ENCODE results near the gene COX6B1.
A peak's percentile ranks its signal among the peaks of the same experiment; 100 is the strongest.
"Not testable (repeated sequence)": the region's sequence is repeated elsewhere in the genome, so short reads cannot be mapped to it uniquely, and the experiment has no call there.

COX6B1 gene

DNA sequence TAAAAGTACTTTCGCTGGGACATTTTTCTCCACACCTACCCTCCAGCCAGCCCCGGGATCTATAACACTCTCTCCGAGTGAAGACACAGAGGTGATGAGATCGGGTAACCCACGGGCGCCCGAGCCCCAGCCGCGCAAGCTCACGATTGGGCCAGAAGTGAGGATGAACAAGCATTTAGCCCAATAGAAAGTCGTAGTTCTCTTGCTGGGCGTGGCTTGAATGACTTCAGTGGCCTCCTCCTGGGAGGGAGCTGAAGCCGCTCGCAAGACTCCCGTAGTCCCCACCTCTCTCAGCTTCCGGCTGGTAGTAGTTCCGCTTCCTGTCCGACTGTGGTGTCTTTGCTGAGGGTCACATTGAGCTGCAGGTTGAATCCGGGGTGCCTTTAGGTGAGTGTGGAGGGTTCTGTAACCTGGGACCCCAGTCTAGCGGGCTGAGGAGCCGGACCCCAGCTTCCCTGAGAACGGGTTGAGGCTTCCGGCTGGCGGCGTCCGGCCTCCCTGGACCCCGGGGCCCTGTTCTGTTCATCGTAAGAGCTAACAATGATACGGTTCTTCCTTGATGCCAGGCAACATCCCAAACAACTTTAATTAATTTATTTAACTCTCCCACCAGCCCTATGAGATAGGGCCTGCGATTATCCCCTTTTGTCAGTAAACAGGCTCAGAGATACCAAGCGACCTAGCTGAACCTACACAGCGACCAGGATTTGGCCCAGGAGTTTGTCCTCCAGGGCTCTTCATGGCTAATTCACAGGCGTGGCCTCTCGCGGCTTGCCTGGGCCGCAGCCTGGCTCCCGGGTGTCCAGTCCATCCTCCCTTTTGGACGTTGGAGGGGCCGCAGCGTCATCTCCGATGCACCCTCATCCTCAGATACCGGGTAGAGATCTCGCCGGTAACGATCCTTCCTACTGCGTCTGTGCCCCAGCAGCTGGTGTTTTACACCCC lies at the start of gene COX6B1:
Gene COX6B1, plus strand, starts transcription at position 307 of the 945 bp plus-strand sequence. CDS start 2,921 bp downstream, outside the sequence.
- Mint-ChIP-seq H3K4me1 (ENCODE audit: low read depth) (peaks cover 42% of the 10 kb centered on the region), H3K4me3 (peak within 1 kb of the TSS; percentile 99), H3K27ac (peak within 1 kb of the TSS; percentile 94), H3K36me3 (ENCODE audit: low read depth) (peaks cover 21% of the 10 kb centered on the region), H3K27me3 (no peaks in the 10 kb centered on the region), H3K9me3 (no peaks in the 10 kb centered on the region)

- Mint-ChIP-seq H3K4me3 (no peak overlapping the region), H3K27ac (no peak overlapping the region), H3K36me3 (ENCODE audit: low read depth) (no peaks in the 10 kb centered on the region), H3K9me3 (no peaks in the 10 kb centered on the region), H3K27me3 (peaks cover 3% of the 10 kb centered on the region), H3K4me1 (ENCODE audit: low read depth) (no peaks in the 10 kb centered on the region)
Measured at GRCh38 chr19:35601971-35602370, 46.2 kb upstream of the COX6B1 start.

DNA sequence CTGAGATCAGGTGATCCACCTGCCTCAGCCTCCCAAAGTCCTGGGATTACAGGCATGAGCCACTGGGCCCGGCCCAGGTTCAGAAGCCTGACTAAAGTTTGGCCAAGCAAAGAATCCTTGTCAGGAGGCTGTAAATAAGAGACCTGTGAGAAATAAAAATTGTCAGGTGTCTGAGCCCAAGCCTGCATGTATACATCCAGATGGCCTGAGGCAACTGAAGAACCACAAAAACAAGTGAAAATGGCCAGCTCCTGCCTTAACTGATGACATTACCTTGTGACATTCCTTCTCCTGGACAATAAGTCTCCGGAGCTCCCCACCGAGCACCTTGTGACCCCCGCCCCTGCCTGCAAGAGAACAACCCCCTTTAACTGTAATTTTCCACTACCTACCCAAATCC lies 43.7 kb upstream of the COX6B1 start:
- not testable (repeated sequence) for H3K4me3 Mint-ChIP-seq; H3K36me3 Mint-ChIP-seq (ENCODE audit: low read depth); H3K4me1 Mint-ChIP-seq (ENCODE audit: low read depth); H3K27ac Mint-ChIP-seq; H3K27me3 Mint-ChIP-seq; H3K9me3 Mint-ChIP-seq

DNA sequence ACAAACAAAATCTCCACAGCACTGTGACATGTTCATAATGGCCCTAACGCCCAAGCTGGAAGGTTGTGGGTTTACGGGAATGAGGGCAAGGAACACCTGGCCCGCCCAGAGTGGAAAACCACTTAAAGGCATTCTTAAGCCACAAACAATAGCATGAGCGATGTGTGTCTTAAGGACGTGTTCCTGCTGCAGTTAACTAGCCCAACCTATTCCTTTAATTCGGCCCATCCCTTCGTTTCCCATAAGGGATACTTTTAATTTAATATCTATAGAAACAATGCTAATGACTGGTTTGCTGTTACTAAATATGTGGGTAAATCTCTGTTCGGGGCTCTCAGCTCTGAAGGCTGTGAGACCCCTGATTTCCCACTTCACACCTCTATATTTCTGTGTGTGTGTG lies 41.0 kb upstream of the COX6B1 start:
- not testable (repeated sequence) for H3K27ac Mint-ChIP-seq; H3K9me3 Mint-ChIP-seq; H3K36me3 Mint-ChIP-seq (ENCODE audit: low read depth); H3K27me3 Mint-ChIP-seq; H3K4me3 Mint-ChIP-seq
- H3K4me1 Mint-ChIP-seq (ENCODE audit: low read depth) = peaks cover 17% of the 10 kb centered on the region

- Mint-ChIP-seq H3K36me3 (ENCODE audit: low read depth) (peaks cover 8% of the 10 kb centered on the region), H3K27ac (no peak overlapping the region), H3K27me3 (no peaks in the 10 kb centered on the region), H3K4me1 (ENCODE audit: low read depth) (peaks cover 18% of the 10 kb centered on the region), H3K4me3 (no peak overlapping the region), H3K9me3 (peaks cover 9% of the 10 kb centered on the region)
Measured at GRCh38 chr19:35607661-35608060, 40.5 kb upstream of the COX6B1 start.

DNA sequence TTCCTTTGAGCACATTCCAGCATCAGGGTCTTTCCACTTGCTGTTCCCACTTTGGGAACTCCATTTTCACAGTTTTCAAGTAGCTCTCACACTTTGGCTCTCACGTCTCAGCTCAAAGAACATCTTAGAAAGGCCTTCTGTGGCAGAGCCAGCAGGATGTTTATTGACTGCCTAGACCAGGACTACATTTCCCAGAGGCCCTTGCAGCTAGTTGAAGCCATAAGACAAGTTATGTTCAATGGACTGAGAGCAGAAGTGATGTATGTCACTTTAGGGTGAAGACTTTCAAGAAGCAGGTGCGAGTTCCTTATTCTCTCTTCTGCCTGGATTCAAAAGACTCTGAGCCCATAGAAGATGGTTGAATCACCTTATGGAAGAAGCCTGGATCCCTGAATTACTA lies 39.9 kb upstream of the COX6B1 start:
- no peak overlapping the region for H3K27ac Mint-ChIP-seq
- no peak overlapping the region for H3K4me3 Mint-ChIP-seq
- H3K4me1 Mint-ChIP-seq (ENCODE audit: low read depth) = peaks cover 20% of the 10 kb centered on the region
- H3K36me3 Mint-ChIP-seq (ENCODE audit: low read depth) = peaks cover 8% of the 10 kb centered on the region
- H3K27me3 Mint-ChIP-seq = no peaks in the 10 kb centered on the region
- peaks cover 9% of the 10 kb centered on the region for H3K9me3 Mint-ChIP-seq

- H3K27ac Mint-ChIP-seq = peak overlapping the region; percentile 40
- peaks cover 9% of the 10 kb centered on the region for H3K9me3 Mint-ChIP-seq
- H3K4me3 Mint-ChIP-seq = no peak overlapping the region
- H3K4me1 Mint-ChIP-seq (ENCODE audit: low read depth) = peaks cover 26% of the 10 kb centered on the region
- no peaks in the 10 kb centered on the region for H3K27me3 Mint-ChIP-seq
- H3K36me3 Mint-ChIP-seq (ENCODE audit: low read depth) = peaks cover 8% of the 10 kb centered on the region
Measured at GRCh38 chr19:35609851-35610353, 38.2 kb upstream of the COX6B1 start.

DNA sequence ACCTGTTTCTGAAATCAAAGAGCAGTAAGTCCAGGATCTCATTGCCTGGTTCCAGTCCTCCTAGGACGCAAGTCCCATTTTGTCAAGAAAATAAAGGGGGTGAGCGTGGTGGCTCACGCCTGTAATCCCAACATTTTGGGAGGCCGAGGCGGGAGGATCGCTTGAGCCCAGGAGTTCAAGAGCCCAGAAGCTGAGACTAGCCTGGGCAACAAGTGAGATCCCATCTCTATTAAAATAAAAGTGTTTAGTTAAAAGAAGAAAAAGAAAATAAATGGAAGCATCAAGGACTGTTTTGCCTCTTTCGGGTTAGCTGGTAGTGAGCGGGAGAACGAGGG lies 35.9 kb upstream of the COX6B1 start:
- Mint-ChIP-seq H3K4me3 (peak overlapping the region; percentile 86), H3K27ac (peak overlapping the region; percentile 85), H3K36me3 (ENCODE audit: low read depth) (peaks cover 13% of the 10 kb centered on the region), H3K9me3 (peaks cover 9% of the 10 kb centered on the region), H3K27me3 (no peaks in the 10 kb centered on the region), H3K4me1 (ENCODE audit: low read depth) (peaks cover 26% of the 10 kb centered on the region)

DNA sequence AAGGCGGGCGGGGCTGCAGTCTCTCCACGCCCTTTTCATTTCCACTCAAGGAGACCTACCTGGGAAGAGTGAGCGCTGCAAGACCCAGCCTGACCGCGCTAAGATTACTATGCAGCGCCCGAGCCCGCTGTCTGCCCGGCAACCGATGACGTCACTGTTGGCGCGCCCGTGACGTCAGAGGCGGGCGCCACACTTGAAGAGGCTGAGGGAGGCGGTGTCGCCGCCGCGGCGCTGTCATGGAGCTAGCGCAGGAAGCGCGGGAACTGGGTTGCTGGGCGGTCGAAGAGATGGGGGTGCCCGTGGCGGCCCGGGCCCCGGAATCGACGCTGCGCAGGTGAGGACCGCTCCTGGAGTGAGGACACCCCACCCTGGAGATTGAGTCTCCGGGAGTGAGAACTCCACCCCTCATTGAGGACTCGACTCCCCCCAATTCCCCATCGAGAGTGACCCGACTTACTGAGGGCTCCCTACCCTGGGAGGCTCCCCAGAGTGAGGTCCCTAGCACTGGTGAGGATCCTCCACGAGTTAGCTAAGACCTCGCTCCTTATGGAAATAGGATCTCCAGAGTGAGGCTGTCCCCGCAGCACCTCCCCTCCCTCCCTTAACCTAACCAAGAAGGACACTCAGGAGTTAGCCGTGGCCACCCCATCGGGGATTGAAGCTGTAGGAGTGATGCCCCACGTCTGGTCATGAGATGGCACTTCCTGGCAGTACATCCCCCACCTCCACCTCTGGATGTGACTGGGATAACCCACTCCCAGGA lies 35.4 kb upstream of the COX6B1 start, which contains the start of gene HAUS5:
Gene HAUS5, plus strand, starts transcription at position 177 of the 763 bp plus-strand sequence. Its CDS starts 60 bp downstream, at position 237.
- Mint-ChIP-seq H3K27me3 (no peaks in the 10 kb centered on the region), H3K36me3 (ENCODE audit: low read depth) (peaks cover 10% of the 10 kb centered on the region), H3K9me3 (peaks cover 6% of the 10 kb centered on the region), H3K27ac (peak within 1 kb of the TSS; percentile 85), H3K4me1 (ENCODE audit: low read depth) (peaks cover 26% of the 10 kb centered on the region), H3K4me3 (peak within 1 kb of the TSS; percentile 86)

GRCh38 chr19:35613574-35613973 lies 34.5 kb upstream of the COX6B1 start:
- Mint-ChIP-seq H3K4me3 (peak overlapping the region; percentile 86), H3K36me3 (ENCODE audit: low read depth) (peaks cover 5% of the 10 kb centered on the region), H3K27ac (peak overlapping the region; percentile 85), H3K27me3 (no peaks in the 10 kb centered on the region), H3K9me3 (peaks cover under 1% of the 10 kb centered on the region), H3K4me1 (ENCODE audit: low read depth) (peaks cover 26% of the 10 kb centered on the region)

GRCh38 chr19:35615036-35615435 lies 33.1 kb upstream of the COX6B1 start:
- H3K4me3 Mint-ChIP-seq = no peak overlapping the region
- peaks cover 17% of the 10 kb centered on the region for H3K4me1 Mint-ChIP-seq (ENCODE audit: low read depth)
- H3K27ac Mint-ChIP-seq = no peak overlapping the region
- H3K27me3 Mint-ChIP-seq = no peaks in the 10 kb centered on the region
- H3K36me3 Mint-ChIP-seq (ENCODE audit: low read depth) = peaks cover 5% of the 10 kb centered on the region
- no peaks in the 10 kb centered on the region for H3K9me3 Mint-ChIP-seq

DNA sequence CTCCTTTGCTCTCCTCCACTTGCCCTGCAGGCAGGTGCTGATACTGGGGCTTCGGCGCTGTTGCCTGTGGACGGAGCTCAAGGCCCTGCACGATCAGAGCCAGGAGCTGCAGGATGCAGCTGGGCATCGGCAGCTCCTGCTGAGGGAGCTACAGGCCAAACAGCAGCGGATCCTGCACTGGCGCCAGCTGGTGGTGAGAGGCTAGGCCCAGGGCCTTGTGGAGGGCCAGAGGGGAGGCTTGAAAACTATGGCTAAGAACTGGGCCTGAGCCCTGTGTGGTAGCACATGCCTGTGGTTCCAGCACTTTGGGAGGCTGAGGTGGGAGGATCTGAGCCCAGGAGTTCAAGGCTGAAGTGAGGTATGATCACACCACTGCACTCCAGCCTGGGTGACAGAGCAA lies 29.3 kb upstream of the COX6B1 start:
- Mint-ChIP-seq H3K27ac (no peak overlapping the region), H3K36me3 (ENCODE audit: low read depth) (peaks cover 18% of the 10 kb centered on the region), H3K27me3 (no peaks in the 10 kb centered on the region), H3K9me3 (no peaks in the 10 kb centered on the region), H3K4me1 (ENCODE audit: low read depth) (peaks cover under 1% of the 10 kb centered on the region), H3K4me3 (no peak overlapping the region)

- H3K27ac Mint-ChIP-seq = no peak overlapping the region
- no peaks in the 10 kb centered on the region for H3K9me3 Mint-ChIP-seq
- H3K27me3 Mint-ChIP-seq = no peaks in the 10 kb centered on the region
- peaks cover 18% of the 10 kb centered on the region for H3K36me3 Mint-ChIP-seq (ENCODE audit: low read depth)
- H3K4me3 Mint-ChIP-seq = no peak overlapping the region
- H3K4me1 Mint-ChIP-seq (ENCODE audit: low read depth) = no peaks in the 10 kb centered on the region
Measured at GRCh38 chr19:35619290-35619923, 28.7 kb upstream of the COX6B1 start.

- Mint-ChIP-seq H3K27me3 (no peaks in the 10 kb centered on the region), H3K9me3 (no peaks in the 10 kb centered on the region), H3K4me1 (ENCODE audit: low read depth) (no peaks in the 10 kb centered on the region), H3K27ac (no peak overlapping the region), H3K4me3 (no peak overlapping the region), H3K36me3 (ENCODE audit: low read depth) (peaks cover 18% of the 10 kb centered on the region)
Measured at GRCh38 chr19:35620001-35620400, 28.1 kb upstream of the COX6B1 start.

DNA sequence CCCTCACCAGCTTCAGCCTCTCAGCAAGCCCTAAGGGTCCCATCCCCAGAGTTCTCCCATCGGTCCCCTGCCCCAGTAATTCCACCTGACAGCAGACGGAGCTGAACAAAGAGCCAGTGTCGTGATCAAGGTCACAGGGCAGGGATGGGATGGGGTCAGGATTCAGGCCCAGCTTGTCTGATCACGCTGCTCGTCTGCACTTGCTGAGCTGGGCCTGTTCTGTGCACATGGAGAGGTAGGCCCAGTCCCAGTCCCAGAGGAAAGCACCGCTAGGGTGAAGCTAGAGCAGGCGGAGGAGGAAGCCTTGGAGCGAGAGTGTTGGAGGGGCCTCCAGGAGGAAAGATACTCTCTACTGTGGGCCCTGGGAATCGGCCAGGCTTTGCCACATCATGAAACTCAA lies 26.4 kb upstream of the COX6B1 start:
- Mint-ChIP-seq H3K36me3 (ENCODE audit: low read depth) (peaks cover 13% of the 10 kb centered on the region), H3K4me3 (no peak overlapping the region), H3K27me3 (no peaks in the 10 kb centered on the region), H3K4me1 (ENCODE audit: low read depth) (no peaks in the 10 kb centered on the region), H3K9me3 (no peaks in the 10 kb centered on the region), H3K27ac (no peak overlapping the region)
